ENCODE measurements around the gene IL3.

IL3 gene

GRCh38 chr5:132072528-132072927 lies 12.1 kb downstream of the IL3 start:
- DNase-seq: no peak

GRCh38 chr5:132073231-132074013 lies 13.0 kb downstream of the IL3 start, which contains the start of gene CSF2:
TSS of gene CSF2 (plus strand) at chr5:132073789. CDS start at chr5:132073824, 35 bp downstream.
- no peak for DNase-seq

- DNase-seq: no peak
Measured at GRCh38 chr5:132074091-132074771, 13.8 kb downstream of the IL3 start.

GRCh38 chr5:132074772-132075718 lies 14.6 kb downstream of the IL3 start:
- DNase-seq: no peak

DNA sequence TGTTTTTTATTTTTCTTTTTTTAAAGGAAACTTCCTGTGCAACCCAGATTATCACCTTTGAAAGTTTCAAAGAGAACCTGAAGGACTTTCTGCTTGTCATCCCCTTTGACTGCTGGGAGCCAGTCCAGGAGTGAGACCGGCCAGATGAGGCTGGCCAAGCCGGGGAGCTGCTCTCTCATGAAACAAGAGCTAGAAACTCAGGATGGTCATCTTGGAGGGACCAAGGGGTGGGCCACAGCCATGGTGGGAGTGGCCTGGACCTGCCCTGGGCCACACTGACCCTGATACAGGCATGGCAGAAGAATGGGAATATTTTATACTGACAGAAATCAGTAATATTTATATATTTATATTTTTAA lies 15.2 kb downstream of the IL3 start:
- DNase-seq: no peak

- no peak for DNase-seq
Measured at GRCh38 chr5:132076202-132076830, 15.9 kb downstream of the IL3 start.

DNA sequence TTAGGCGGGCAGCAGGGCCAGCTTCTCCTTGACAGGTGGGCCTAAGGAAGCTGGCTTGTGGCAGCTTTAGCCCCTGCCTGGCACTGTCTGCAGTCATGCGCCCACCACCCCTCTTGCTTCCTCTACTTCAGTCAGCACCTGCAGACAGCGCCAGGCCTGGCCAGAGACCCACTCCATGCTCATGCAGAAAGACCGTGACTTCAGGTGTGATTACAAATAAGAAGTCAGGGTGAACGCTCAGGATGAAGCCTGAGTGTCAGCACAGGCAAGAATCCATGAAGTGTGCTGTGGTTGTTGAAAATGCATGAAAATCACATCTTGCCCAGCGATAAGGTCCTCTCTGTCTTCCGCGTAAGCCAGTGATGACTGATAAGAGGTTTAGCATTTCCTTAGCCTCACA lies 16.5 kb downstream of the IL3 start:
- no peak for DNase-seq

DNA sequence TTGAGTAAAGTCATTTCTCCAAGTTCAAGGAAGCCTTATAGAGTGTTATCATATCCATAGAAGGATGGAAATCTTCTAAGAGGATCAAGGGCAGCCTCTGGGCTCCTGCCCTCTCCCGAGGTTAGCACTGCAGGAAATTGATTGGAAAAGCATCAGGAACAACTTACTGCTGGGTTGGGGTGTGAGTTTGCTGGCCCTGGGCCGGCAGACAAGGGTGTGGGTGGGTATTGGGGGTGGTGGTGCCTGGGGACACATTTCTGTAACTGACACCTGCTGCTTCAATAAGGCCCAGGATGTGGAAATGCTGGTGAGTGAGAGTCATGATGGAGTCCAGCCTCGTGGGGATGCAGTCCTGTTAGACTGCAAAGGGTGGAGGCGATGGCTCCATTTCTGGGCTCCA lies 18.6 kb downstream of the IL3 start:
- DNase-seq: no peak

- no peak for DNase-seq
Measured at GRCh38 chr5:132079619-132080018, 19.2 kb downstream of the IL3 start.

DNA sequence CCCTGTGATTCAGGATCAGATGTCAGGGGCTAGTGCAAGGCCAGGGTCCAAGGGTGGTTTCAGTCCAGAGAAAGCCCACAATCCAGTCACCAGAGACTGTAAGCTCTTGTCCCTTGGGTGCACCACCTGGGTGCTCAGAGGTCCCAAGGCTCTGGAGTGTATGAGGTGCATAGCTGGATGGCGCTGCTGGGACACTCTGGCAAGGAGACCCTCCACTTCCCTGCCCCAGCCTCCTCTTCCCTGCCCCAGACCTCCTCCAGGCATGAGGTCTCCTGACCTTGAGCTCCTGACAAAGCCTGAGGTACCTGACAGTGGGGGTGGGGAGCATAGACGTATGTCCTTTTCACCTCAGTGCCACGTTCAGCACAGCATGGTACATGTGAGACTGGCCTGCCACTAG lies 20.1 kb downstream of the IL3 start:
- no peak for DNase-seq

GRCh38 chr5:132081458-132081857 lies 21.0 kb downstream of the IL3 start:
- no peak for DNase-seq

DNA sequence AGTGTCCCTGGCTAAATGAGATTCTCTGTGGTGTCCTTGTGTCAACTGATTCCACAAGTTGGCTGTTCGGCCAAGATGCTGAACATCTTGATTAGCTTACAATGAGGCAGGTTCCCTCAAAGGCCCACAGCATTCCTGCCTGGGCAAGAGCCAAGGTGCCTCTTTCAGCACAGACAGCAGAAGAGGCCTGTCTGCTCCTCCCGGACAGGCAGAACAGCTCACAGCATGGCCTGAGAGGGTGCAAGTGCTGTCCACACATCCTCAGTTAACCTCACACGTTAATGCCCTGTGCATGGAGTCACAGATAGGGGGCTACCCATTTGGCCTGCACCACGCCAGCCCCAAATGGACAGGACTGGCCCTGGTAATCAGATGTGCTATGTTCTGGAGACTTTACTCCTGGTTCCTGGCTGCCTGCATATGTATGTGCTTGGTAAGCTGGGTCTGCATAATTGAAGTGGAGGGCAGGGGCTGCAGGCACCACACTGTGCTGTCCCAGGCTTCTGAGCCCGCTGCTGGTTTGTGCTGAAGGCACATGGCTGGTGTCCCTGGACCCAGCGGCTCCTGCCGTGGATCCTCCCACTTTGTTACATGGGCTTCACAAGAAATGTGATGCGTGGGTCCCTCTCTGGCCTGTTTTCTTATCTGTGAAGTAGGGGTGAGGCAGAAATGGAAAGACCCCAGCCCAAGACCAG lies 22.0 kb downstream of the IL3 start:
- no peak for DNase-seq

DNA sequence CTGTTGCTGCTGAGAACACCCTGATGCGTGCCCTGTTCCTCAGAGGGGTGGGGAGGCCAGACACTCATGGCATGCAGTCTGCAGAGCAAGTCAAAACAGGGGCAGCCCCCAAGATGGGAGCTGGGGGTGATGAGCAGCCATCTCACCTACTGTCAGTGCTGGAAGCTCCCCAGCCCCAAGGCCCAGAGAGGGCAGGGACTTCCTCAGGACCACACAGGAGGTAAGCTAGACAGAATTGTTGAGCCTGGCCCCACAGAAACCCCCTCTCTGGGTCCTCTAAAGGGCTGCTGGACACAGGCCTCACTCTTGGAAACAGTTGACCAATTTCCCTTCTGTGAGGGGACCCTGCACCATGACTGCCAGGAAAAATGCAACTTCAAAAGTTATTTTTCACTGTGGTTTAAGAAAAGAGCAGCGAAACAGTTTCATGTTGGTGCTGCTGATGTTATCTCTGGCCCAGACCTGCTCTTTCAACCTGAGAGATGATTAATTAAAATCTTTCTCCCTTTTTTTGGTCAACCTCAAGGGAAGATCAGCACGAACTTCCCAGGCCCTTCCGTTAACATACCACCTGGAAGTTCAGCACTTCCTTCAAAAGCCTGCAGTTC lies 22.7 kb downstream of the IL3 start:
- DNase-seq: no peak

GRCh38 chr5:132085686-132086085 lies 25.2 kb downstream of the IL3 start:
- no peak for DNase-seq

- DNase-seq: no peak
Measured at GRCh38 chr5:132086277-132086794, 25.9 kb downstream of the IL3 start.

- no peak for DNase-seq
Measured at GRCh38 chr5:132087176-132087575, 26.7 kb downstream of the IL3 start.

GRCh38 chr5:132087661-132088060 lies 27.2 kb downstream of the IL3 start:
- no peak for DNase-seq

- no peak for DNase-seq
Measured at GRCh38 chr5:132089363-132089762, 28.9 kb downstream of the IL3 start.

DNA sequence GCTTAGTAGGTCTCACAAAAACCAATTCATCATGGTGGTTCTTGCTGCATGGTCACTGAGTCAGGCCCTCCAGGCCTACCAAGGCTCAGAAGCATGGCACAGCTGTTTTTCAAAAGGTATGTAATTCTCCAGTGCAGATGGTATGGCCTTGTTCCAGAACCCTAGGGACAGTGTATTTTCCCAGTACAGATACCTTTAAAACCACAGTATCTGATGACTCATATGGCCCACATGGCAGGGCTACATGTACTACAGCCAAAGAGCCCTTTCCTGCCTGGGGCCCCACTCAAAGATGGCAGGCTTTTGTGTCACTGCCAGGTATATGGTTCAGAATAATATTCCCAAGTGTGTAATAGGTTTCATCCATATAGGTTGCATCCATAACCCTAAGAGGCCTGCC lies 29.7 kb downstream of the IL3 start:
- DNase-seq: no peak

GRCh38 chr5:132093271-132093670 lies 32.8 kb downstream of the IL3 start:
- no peak for DNase-seq

All from right kidney (tissue), 1 donor.